NCI-H2196 treated with DMSO at 0.1 percent for 48 hours (cell line): Measurements from ENCODE around the gene CHRNA7.
"Not testable (repeated sequence)": the region's sequence is repeated elsewhere in the genome, so short reads cannot be mapped to it uniquely, and the experiment has no call there.

ENCODE experiments used
- DNase-seq: peaks from one replicate; lab custom pipeline; 2025; ENCODE audit not compliant: unreplicated experiment; lab: John Stamatoyannopoulos, UW

Gene CHRNA7

DNA sequence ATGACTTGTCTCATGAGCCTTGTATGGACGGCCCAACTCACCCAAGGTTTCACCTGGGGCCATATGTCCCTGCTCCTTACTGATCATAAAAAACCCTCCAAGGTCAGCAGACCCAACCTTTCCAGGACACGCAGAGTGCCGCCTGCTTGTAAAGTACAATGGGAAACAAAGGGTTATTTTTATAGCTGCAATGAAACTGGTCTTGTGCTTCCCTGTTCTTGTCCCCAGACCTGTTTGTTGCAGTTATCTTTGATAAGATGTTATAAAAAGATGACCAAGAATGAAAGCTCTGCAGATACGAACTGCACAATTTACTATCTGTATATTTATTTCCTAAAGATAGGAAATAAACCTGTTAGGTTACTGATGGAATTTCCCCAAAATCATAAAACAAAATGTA lies 136.0 kb downstream of the CHRNA7 start:
- DNase-seq: not testable (repeated sequence)

DNA sequence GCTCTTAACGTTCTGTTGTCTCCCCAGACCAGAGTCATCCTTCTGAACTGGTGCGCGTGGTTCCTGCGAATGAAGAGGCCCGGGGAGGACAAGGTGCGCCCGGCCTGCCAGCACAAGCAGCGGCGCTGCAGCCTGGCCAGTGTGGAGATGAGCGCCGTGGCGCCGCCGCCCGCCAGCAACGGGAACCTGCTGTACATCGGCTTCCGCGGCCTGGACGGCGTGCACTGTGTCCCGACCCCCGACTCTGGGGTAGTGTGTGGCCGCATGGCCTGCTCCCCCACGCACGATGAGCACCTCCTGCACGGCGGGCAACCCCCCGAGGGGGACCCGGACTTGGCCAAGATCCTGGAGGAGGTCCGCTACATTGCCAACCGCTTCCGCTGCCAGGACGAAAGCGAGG lies 137.6 kb downstream of the CHRNA7 start:
- DNase-seq: not testable (repeated sequence)

DNA sequence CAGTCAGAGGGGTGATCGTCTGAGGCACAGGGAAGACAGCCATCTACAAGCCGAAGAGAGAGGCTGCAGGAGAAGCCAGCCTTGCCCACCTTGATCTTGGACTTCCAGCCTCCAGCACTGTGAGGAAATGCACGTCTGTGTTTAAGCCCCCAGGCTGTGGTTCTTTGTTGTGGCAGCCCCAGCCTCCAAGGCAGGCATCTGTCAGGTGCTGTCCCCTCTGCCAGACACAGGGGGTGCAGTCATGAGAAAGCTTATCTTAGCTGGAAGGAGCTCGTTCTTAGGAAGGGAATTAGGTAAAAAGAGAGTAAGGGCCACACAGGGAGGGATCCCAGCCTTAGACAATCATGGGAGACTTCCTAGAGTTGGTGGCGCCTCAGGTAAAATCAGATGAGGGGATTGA lies 150.3 kb downstream of the CHRNA7 start:
- DNase-seq: not testable (repeated sequence)

DNA sequence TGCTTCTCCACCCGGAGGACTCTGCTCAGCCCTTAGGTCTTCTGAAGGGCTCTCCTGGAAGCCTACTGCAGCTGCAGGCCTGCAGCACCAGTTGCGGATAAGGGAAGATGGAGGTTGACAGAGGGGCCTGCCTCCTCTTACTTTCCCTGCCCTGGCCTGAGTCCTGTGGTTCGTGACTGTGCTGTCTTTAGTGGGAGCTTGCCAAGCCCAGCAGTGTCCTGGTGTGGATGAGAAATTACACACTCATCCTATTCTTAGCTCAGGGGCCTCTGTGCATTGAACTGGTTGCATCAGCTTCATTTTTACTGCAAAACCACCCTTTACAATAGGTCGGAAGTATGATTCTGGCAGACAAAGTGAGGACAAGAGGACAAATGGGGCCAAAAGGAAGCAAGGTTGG lies 163.5 kb downstream of the CHRNA7 start:
- not testable (repeated sequence) for DNase-seq

DNA sequence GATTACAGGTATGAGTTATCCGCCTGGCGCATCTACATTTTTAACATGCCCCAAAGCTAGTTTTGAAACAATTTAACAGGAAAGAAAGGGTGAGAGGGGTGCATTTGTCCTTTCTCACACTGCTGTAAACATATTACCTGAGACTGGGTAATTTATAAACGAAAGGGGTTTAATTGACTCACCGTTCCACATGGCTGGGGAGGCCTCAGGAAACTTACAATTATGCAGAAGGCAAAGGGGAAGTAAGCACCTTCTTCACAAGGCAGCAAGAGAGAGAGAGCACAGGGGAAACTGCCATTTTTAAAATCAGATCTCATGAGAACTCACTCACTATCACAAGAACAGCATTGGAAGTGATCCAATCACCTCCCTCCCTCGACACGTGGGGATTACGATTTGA lies 165.9 kb downstream of the CHRNA7 start:
- not testable (repeated sequence) for DNase-seq

DNA sequence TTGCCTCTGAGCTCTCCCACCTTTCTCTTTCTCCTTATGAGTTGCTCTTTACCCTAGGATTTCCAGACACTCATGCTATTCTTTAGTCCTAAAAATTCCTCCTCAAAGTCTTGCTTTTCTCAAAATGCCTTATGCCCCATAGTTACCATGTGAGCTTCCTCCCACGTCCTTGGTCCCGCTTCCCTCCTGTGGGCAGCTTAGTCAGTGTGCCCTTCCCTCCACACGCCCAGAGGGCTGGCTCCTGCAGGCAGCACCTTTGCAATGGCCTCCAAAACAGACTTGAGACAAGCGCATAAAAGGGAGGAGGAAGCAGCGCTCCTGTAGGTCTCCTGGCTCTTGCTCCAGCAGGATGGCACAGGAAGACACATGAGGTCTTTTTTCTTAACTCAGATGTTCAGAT lies 168.6 kb downstream of the CHRNA7 start:
- not testable (repeated sequence) for DNase-seq

DNA sequence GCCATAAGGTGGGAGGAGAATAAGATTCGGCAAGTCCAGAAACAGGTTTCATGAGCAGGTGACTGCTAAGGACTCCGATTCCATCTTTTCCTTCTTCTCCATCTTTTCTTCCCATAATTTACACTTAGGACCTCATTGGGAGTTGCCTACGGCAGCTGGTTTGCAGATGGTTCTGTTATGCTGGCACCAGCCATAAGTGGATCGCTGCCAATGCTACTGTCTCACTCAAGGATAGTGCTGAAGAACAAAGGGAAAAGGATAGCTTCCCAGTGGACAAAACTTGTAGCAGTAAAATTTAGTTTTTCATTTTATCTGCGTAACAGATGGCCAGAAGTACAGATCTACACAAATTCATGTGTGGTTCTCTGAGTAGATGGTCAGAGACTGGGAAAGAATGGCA lies 178.8 kb downstream of the CHRNA7 start:
- DNase-seq: not testable (repeated sequence)

DNA sequence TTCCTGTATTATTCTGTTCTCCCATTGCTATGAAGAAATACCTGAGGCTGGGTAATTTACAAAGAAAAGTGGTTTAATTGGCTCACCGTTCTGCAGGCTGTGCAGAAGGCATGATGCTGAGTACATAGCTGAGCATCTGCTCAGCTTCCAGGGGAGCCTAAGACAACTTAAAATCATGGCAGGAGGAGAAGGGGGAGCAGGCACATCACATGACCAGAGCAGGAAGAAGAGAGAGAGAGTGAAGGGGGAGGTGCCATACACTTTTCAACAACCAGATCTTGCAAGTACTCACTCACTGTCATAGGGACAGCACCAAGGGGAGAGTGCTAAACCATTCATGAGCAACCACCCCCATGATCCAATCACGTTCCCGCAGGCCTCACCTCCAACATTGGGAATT lies 188.4 kb downstream of the CHRNA7 start:
- no peak for DNase-seq
